Myocyte (in vitro differentiated cells): ENCODE measurements around the gene VN1R5. TPM values are rescaled to one million over a fixed set of nuclear protein-coding genes. Genes with fewer than 3 reads are reported as not detected.

ENCODE experiments used
- DNase-seq: peaks from one replicate; pipeline ENCODE4 v3.0.0-alpha.2; 2012; ENCODE audit warnings: low read depth
- total RNA-seq: library from RNA; depleted of rRNA; stranded (reverse); fragments of >200 nt; gene quantifications from 2 replicates; pipeline ENCODE4 v1.2.3, GENCODE V29; 2014

The VN1R5 gene
- total RNA-seq, 1 donor from 2014 or later = not detected

- DNase-seq = no peak
Measured at GRCh38 chr1:247299723-247300381, 44.0 kb downstream of the VN1R5 start.

DNA sequence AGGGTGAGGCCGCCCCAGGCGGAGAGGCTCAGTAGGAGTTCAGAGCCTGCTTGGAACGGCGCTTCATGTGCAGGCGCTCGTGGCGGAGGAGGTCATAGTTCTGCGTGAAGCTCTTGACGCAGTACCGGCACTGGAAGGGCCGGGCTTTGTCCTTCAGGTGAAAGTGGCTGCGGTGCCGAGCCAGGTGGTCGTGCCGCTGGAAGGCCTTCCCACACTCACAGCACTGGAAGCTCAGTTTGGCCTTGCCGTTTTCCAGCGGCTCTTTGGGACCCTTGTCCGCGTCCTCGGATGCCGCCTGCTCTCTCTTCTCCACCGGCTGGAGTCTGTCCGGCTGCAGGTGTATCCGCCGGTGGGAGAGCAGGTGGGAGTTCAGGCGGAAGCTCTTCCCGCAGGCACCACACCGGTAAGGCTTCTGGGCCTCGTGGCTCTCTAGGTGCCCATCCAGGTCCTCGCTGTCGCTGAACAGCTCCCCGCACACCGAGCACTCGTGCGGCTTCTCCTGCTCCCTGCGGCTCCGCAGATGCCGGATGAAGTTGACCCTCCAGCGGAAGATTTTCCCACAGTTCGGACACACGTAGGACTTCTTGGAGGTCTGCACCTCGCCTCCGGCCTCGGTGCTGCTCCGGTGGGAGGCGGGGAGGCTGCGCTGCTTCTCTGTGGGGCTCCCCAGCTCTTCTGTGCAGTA, 44.8 kb downstream of the VN1R5 start:
- no peak for DNase-seq

GRCh38 chr1:247301176-247301540, 45.3 kb downstream of the VN1R5 start:
- no peak for DNase-seq

DNA sequence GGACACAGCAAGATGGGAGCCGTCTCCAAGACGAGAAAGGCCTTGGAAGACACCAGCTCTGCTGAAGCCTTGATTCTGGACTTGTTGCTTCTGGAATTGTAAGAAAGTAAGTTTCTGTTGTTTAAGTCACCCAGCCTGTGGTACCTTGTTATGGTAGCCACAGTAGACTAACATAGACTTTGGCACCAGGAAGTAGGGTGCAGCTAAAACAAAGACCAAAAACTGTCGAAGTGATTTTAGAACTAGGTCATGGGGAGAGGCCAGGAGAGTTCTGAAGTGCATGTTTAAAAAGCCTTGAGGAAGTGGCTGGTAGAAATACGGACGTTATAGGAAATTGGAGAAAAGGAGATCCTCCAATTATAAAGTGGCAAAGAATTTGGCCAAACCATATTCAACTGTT, 47.3 kb downstream of the VN1R5 start:
- DNase-seq = no peak

- DNase-seq = no peak
Measured at GRCh38 chr1:247304031-247304430, 48.2 kb downstream of the VN1R5 start.

Other genes with a start within 250 kb of the VN1R5 start
- gene ZNF695, start 248.0 kb upstream of the VN1R5 start, total RNA-seq = 0.99 and 1.9 TPM in 2 replicates
- gene ZNF670, start 177.3 kb upstream of the VN1R5 start, total RNA-seq = 1.4 and 2.7 TPM in 2 replicates
- 6.0 and 8.5 TPM in 2 replicates for gene ZNF669, start 151.7 kb upstream of the VN1R5 start, total RNA-seq
- gene ZNF124, start 84.1 kb upstream of the VN1R5 start, total RNA-seq = 19.5 and 24.4 TPM in 2 replicates
- gene ZNF496, start 75.8 kb downstream of the VN1R5 start, total RNA-seq = 35.9 and 50.9 TPM in 2 replicates
- gene NLRP3, start 160.1 kb downstream of the VN1R5 start, total RNA-seq = 0.05 TPM in 1 of 2 replicates, not detected in the other
- not detected in 2 replicates for gene OR2B11, start 202.0 kb downstream of the VN1R5 start, total RNA-seq